Panc1 (cell line): ENCODE measurements around the gene CEMIP. TPM values are rescaled to one million over a fixed set of nuclear protein-coding genes. Genes with fewer than 3 reads are reported as not detected.

Source experiments
- ATAC-seq: fragments of 200-7000 bp; cut with Tn5 transposase; 2 replicates; pipeline ENCODE4 v1.9.1; 2020; ENCODE audit warnings: mild to moderate bottlenecking, moderate library complexity
- BruUV-seq: library from RNA; stranded (reverse); fragments of 400-500 nt; replicated peaks from 2 replicates; lab custom pipeline; 2021; lab: Mats Ljungman, UMichigan
- CTCF ChIA-PET: fragments of 300-600 bp; sonication (Branson Sonifier 250); formaldehyde crosslinking; loops from one replicate; lab custom pipeline; 2022; ENCODE audit warnings: antibody characterized with exemption; lab: Charles Lee
- POLR2A ChIA-PET: fragments of 300-600 bp; sonication (Branson Sonifier 250); formaldehyde crosslinking; loops from one replicate; lab custom pipeline; 2022; ENCODE audit warnings: antibody characterized with exemption; lab: Charles Lee
- DNase-seq: peaks from one replicate; pipeline ENCODE4 v3.0.0-alpha.2; 2010; ENCODE audit warnings: low read depth, low spot score
- H3K27ac ChIP-seq: 2 replicates; pipeline ENCODE4 v1.5.1; 2011; ENCODE audit warnings: mild to moderate bottlenecking, low read length, inconsistent platforms
- H3K27me3 ChIP-seq: fragments of 200-500 bp; sonication (Bioruptor generic); 2 replicates; pipeline ENCODE4 v1.6.0; 2014; ENCODE audit warnings: low read length, inconsistent platforms; ENCODE audit not compliant: control insufficient read depth, insufficient read depth
- H3K36me3 ChIP-seq: fragments of 200-500 bp; sonication (Bioruptor generic); 2 replicates; pipeline ENCODE4 v1.5.1; 2014; ENCODE audit warnings: inconsistent platforms, mild to moderate bottlenecking, low read length, moderate library complexity; ENCODE audit not compliant: control insufficient read depth, insufficient read depth
- H3K4me1 ChIP-seq: 2 replicates; pipeline ENCODE4 v1.5.1; 2011; ENCODE audit warnings: inconsistent platforms, mild to moderate bottlenecking, low read length, moderate library complexity; ENCODE audit not compliant: control insufficient read depth, insufficient read depth
- H3K4me3 ChIP-seq, 2 experiments: 2 replicates each; pipeline ENCODE4 v1.5.1; 2011 to 2012; ENCODE audit warnings: low read depth in 2 of 2, low read length in 2 of 2, mild to moderate bottlenecking in 2 of 2, inconsistent platforms in 1 of 2, moderate library complexity in 1 of 2
- H3K9me3 ChIP-seq: fragments of 200-500 bp; sonication (Bioruptor generic); 2 replicates; pipeline ENCODE4 v1.5.1; 2014; ENCODE audit warnings: low read depth, mild to moderate bottlenecking, inconsistent platforms, low read length, moderate library complexity; ENCODE audit not compliant: control insufficient read depth, insufficient read depth
- POLR2AphosphoS5 ChIP-seq: IDR thresholded peaks from 2 replicates; pipeline ENCODE4 v1.6.1; 2012; ENCODE audit warnings: mild to moderate bottlenecking, low read depth, low read length, moderate library complexity
- REST ChIP-seq, 2 experiments: IDR thresholded peaks; 2 replicates each; pipeline ENCODE4 v1.6.1; 2011 to 2012; ENCODE audit warnings: low read depth in 2 of 2, control low read depth in 1 of 2, low read length in 1 of 2, mild to moderate bottlenecking in 1 of 2, moderate library complexity in 1 of 2; ENCODE audit not compliant: insufficient read depth in 1 of 2
- SIN3A ChIP-seq: IDR thresholded peaks from 2 replicates; pipeline ENCODE4 v1.6.1; 2012; ENCODE audit warnings: low read depth, mild to moderate bottlenecking, low read length, moderate library complexity, borderline replicate concordance; ENCODE audit not compliant: insufficient read depth
- TCF7L2 ChIP-seq: IDR thresholded peaks from 2 replicates; pipeline ENCODE4 v1.6.1; 2011; ENCODE audit warnings: mild to moderate bottlenecking, low read depth, low read length, inconsistent platforms
- in situ Hi-C: cut with HindIII; loops from 2 replicates; pipeline ENCODE4 v1.10.0; 2016; ENCODE audit warnings: low sequenced_read_pairs, low pct_unique_long_range_greater_than_20kb
- intact Hi-C: fragments of 100-400 bp; cut with micrococcal nuclease; formaldehyde crosslinking; loops from one replicate; pipeline ENCODE4 v1.10.0; 2022; ENCODE audit not compliant: unreplicated experiment
- total RNA-seq: library from RNA; stranded (reverse); gene quantifications from one replicate; pipeline ENCODE4 v1.2.1, GENCODE V29; 2021; ENCODE audit not compliant: unreplicated experiment
- TF ChIP-seq, protein P1 (sequence below): fragments of 450-650 bp; IDR thresholded peaks from 2 replicates; pipeline ENCODE4 v1.5.1; 2017; ENCODE audit warnings: mild to moderate bottlenecking

Gene CEMIP
- total RNA-seq, 1 experiment from 2014 or later: 0.46 TPM

GRCh38 chr15:80755885-80756284, 23.3 kb upstream of the CEMIP start:
- DNase-seq (no peak), ATAC-seq (no peak)
- in situ Hi-C loops: no loop called here
- H3K4me1 ChIP-seq: no peaks in the 10 kb centered on the region
- H3K27me3 ChIP-seq: no peaks in the 10 kb centered on the region
- ChIA-PET POLR2A (no interaction called here), CTCF (no interaction called here)
- no peaks in the 10 kb centered on the region for H3K36me3 ChIP-seq
- H3K27ac ChIP-seq: no peak overlapping the region
- no peak overlapping the region for H3K4me3 ChIP-seq
- no peak for TF ChIP-seq POLR2AphosphoS5
- TF ChIP-seq REST (IDR thresholded peaks at IDR 0.05; ENCODE audit: insufficient read depth in 1 of 2, low read depth in 2 of 2, low read length in 1 of 2): no peak
- no peak for TF ChIP-seq SIN3A
- TF ChIP-seq, protein P1, sequence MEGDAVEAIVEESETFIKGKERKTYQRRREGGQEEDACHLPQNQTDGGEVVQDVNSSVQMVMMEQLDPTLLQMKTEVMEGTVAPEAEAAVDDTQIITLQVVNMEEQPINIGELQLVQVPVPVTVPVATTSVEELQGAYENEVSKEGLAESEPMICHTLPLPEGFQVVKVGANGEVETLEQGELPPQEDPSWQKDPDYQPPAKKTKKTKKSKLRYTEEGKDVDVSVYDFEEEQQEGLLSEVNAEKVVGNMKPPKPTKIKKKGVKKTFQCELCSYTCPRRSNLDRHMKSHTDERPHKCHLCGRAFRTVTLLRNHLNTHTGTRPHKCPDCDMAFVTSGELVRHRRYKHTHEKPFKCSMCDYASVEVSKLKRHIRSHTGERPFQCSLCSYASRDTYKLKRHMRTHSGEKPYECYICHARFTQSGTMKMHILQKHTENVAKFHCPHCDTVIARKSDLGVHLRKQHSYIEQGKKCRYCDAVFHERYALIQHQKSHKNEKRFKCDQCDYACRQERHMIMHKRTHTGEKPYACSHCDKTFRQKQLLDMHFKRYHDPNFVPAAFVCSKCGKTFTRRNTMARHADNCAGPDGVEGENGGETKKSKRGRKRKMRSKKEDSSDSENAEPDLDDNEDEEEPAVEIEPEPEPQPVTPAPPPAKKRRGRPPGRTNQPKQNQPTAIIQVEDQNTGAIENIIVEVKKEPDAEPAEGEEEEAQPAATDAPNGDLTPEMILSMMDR: no peak
- TF ChIP-seq TCF7L2: no peak
- no TSS peak for BruUV-seq
- intact Hi-C loops: no loop called here
- H3K9me3 ChIP-seq: no peaks in the 10 kb centered on the region

GRCh38 chr15:80758130-80758745, 20.9 kb upstream of the CEMIP start:
- Histone ChIP-seq H3K4me3 (no peak overlapping the region), H3K27ac (no peak overlapping the region), H3K36me3 (no peaks in the 10 kb centered on the region), H3K27me3 (no peaks in the 10 kb centered on the region), H3K9me3 (no peaks in the 10 kb centered on the region), H3K4me1 (no peaks in the 10 kb centered on the region)
- POLR2A ChIA-PET: no interaction called here
- intact Hi-C loops: no loop called here
- CTCF ChIA-PET: no interaction called here
- DNase-seq (no peak), ATAC-seq (no peak)
- in situ Hi-C loops: no loop called here
- BruUV-seq: no TSS peak
- TF ChIP-seq SIN3A (no peak), REST (IDR thresholded peaks at IDR 0.05; ENCODE audit: insufficient read depth in 1 of 2, low read depth in 2 of 2, low read length in 1 of 2) (no peak)
- TF ChIP-seq, protein P1: no peak
